GM06990 (cell line): ENCODE results near the gene SH3BGRL.

Experiments
- DNase-seq: peaks from one replicate; pipeline ENCODE4 v3.0.0-alpha.2; 2011; ENCODE audit not compliant: insufficient read length; ENCODE audit errors: extremely low read depth
- H3K27me3 ChIP-seq: replicated peaks from 2 replicates; pipeline ENCODE4 v1.6.0; 2011; ENCODE audit warnings: low read length; ENCODE audit not compliant: control insufficient read depth, insufficient read depth
- H3K36me3 ChIP-seq: 2 replicates; pipeline ENCODE4 v1.5.1; 2011; ENCODE audit warnings: low read length; ENCODE audit not compliant: control insufficient read depth, insufficient read depth
- H3K4me3 ChIP-seq: replicated peaks from 2 replicates; pipeline ENCODE4 v1.5.1; 2011; ENCODE audit warnings: low read depth, mild to moderate bottlenecking, control low read depth, low read length
- TF ChIP-seq, protein P1 (sequence below): IDR thresholded peaks from 2 replicates; pipeline ENCODE4 v1.5.1; 2011; ENCODE audit warnings: low read length, control low read depth, mild to moderate bottlenecking, inconsistent platforms; ENCODE audit not compliant: insufficient read depth, poor library complexity, severe bottlenecking

SH3BGRL gene

DNA sequence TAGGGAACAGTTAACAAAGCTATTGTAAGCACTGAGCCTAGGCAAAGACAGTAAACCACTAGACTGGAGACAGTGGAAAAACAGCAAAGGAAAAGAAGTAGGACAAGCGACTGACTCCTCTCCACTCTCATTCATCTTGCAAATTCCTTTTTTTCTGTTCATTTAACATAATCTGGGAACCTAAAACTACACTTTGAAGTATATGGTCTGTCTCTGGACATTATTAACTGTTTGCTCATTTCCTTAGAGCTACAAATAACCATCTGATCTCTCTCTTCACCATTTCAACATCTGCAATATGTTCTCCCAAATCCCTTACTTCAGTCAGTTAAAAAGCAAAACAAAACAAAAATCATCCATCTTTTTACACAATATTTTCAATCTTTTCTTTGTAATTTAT, 831 bp upstream of the SH3BGRL start:
- no peak for DNase-seq
- TF ChIP-seq, protein P1, sequence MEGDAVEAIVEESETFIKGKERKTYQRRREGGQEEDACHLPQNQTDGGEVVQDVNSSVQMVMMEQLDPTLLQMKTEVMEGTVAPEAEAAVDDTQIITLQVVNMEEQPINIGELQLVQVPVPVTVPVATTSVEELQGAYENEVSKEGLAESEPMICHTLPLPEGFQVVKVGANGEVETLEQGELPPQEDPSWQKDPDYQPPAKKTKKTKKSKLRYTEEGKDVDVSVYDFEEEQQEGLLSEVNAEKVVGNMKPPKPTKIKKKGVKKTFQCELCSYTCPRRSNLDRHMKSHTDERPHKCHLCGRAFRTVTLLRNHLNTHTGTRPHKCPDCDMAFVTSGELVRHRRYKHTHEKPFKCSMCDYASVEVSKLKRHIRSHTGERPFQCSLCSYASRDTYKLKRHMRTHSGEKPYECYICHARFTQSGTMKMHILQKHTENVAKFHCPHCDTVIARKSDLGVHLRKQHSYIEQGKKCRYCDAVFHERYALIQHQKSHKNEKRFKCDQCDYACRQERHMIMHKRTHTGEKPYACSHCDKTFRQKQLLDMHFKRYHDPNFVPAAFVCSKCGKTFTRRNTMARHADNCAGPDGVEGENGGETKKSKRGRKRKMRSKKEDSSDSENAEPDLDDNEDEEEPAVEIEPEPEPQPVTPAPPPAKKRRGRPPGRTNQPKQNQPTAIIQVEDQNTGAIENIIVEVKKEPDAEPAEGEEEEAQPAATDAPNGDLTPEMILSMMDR = no peak
- Histone ChIP-seq H3K4me3 (peak overlapping the region; percentile 85), H3K36me3 (no peaks in the 10 kb centered on the region), H3K27me3 (no peaks in the 10 kb centered on the region)

DNA sequence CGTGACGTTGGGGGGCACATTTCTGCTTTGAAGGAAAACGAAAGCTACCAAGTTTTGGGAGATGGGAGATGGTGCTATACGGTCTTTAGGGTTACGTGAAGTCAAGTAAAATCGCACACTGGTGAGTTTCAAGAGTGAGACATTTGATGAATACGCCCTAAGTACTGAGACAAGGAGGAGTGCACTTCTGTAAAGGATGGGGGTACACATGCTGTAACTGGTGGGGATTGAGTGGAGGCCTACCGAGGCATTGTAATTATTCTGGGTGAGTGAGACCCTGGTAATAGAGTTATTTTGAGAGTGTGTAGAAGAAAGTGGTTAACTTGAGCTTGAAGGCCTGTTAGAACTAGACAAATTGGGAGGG, 536 bp downstream of the SH3BGRL start:
- no peaks in the 10 kb centered on the region for H3K36me3 ChIP-seq
- peak; percentile 15 for DNase-seq
- no peaks in the 10 kb centered on the region for H3K27me3 ChIP-seq
- TF ChIP-seq, protein P1 = no peak
- peak overlapping the region; percentile 85 for H3K4me3 ChIP-seq

DNA sequence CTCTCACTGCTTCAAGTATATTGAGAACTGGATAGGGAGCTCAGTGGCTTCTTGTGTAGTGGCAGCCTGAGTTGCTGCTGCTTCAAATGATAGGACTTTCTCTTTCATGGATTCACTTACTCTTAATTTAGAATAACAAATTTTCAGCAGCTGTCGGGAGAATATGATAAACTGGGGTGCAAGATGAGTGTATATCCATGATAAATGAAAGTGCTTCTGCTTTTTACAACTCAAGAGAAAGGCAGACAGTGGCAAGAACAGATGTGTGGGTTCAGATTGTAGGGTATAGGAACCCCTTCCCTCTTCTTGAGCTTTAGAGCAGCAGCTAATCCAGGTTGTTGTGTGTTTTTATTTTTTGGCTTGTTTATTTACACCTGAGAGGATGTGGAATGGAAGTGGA, 1.0 kb downstream of the SH3BGRL start:
- no peaks in the 10 kb centered on the region for H3K27me3 ChIP-seq
- no peaks in the 10 kb centered on the region for H3K36me3 ChIP-seq
- TF ChIP-seq, protein P1 = no peak
- no peak for DNase-seq
- peak overlapping the region; percentile 85 for H3K4me3 ChIP-seq

DNA sequence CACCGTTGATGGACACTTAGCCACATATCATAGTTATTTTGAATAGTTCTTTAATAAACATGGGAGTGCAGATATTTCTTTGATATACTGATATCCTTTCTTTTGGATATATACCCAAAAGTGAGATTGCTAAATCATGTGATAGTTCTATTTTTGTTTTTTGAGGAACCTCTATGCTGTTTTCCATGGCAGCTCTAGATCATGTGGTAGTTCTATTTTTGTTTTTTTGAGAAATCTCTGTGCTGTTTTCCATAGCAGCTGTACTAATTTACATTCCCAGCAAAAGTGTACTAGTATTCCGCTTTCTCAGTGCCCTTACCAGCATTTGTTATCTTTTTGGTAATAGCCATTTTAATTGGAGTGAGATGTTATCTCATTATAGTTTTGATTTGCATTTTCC, 3.6 kb downstream of the SH3BGRL start:
- no peaks in the 10 kb centered on the region for H3K27me3 ChIP-seq
- H3K36me3 ChIP-seq = no peaks in the 10 kb centered on the region
- H3K4me3 ChIP-seq = no peak overlapping the region
- no peak for DNase-seq
- TF ChIP-seq, protein P1 = no peak

DNA sequence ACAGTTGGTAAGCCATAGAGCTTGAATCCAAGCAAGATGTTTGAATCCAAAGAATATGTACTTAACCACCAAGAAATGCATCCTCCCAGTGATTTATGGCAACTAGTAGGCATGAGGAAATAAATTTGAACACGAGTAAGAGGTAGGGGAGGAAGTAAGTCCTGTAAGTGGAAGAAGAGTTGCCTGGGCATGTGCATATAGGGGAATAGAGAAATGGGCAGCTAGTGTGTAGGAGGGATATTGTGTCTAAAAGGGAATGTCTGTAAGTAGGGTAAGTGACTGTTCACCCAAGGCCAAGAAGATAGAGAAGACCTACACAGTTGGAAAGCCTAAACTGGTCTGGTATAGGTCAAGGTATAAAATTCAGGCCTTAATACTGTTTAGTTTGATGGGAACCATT, 4.6 kb downstream of the SH3BGRL start:
- TF ChIP-seq, protein P1 = no peak
- no peaks in the 10 kb centered on the region for H3K27me3 ChIP-seq
- no peak for DNase-seq
- H3K4me3 ChIP-seq = no peak overlapping the region
- no peaks in the 10 kb centered on the region for H3K36me3 ChIP-seq

DNA sequence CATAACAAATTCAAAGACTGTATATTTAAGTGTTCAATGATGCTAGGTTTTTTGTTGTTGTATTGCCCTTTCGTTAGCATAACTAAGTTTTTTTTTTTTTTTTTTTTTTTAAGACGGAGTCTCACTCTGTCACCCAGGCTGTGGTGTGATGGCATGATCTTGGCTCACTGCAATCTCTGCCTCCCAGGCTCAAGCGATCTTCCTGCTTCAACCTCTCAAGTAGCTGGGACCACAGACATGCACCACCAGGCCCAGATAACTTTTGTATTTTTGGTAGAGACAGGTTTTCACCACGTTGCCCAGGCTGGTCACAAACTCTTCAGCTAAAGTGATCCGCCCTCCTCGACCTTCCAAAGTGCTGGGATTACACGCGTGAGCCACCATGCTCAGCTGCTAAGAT, 7.0 kb downstream of the SH3BGRL start:
- no peaks in the 10 kb centered on the region for H3K27me3 ChIP-seq
- no peak for DNase-seq
- no peaks in the 10 kb centered on the region for H3K36me3 ChIP-seq
- TF ChIP-seq, protein P1 = no peak
- H3K4me3 ChIP-seq = no peak overlapping the region
